Amniotic epithelial cell (primary cell): Measurements from ENCODE around the gene LIAS.
"Not testable (repeated sequence)": the region's sequence is repeated elsewhere in the genome, so short reads cannot be mapped to it uniquely, and the experiment has no call there.

Source experiments
- DNase-seq: peaks from one replicate; pipeline ENCODE4 v3.0.0-alpha.2; 2010; ENCODE audit warnings: low read depth

Gene LIAS

GRCh38 chr4:39497909-39498726, 39.3 kb downstream of the LIAS start:
- DNase-seq, result no peak

DNA sequence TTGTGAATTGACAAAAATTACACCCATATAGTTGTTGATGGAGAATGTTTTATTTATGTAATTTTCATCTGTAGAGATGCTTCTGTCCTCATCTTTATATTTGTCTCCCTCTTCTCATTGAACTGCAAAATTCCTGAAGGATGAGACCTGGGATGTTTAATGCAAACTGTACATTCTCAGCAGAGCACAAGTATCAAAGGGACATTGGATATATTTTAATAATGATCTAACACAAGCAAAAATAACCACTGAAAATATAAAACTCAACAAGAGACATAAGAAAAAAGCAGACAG, 39.8 kb downstream of the LIAS start:
- no peak for DNase-seq

DNA sequence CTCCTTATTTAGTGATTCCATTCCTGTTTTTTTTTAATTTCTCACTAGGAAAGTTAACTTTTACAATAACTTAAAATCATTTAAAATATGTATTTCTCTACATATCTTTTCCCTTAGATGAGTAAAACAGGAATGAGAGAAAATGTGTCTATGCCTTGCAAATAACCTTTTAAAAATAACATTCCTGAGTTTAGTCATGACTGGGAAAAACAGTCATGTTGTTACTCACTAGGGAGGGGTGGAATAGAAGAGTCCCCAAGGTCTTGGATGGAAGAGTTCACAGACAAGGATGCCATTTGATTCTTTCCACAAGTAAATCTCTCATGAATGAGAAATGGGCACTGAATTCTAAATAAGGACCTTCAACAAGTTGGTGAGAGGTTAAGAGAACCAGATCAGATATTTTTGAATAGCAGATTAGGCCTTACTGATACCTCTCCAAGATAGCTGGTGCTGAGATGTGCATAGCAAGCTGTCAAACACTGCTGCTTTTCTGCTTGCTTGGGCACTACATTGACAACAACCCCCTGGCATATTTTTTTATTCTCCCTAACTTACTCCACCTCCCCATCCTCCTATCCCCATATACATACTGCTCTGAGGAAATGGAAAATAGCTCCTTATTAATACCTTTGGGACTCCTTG, 43.3 kb downstream of the LIAS start:
- DNase-seq, result peak; percentile 71

GRCh38 chr4:39502664-39503035, 43.8 kb downstream of the LIAS start:
- not testable (repeated sequence) for DNase-seq

GRCh38 chr4:39504538-39504937, 45.7 kb downstream of the LIAS start:
- DNase-seq, result no peak

DNA sequence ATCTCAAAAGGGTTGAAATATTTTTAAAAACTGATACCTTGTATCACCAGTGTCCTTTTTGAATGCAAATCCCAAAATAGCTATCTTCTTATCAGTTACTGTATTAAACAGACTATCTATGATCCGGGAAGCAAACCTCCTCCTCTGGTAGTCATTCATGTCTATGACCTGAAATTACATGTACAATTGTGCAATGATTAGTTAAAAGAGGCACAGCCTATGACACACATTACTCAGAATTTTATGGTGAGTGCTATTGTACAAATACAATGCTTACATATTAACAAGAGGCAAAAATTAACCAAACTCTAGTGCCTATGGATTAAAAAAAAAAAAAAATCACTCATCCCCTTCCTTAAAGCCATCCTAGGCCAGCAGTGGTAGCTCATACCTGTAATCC, 46.7 kb downstream of the LIAS start:
- DNase-seq, result peak; percentile 47

- no peak for DNase-seq
These were observed 51.6 kb downstream of the LIAS start for GRCh38 chr4:39510348-39510929.

- DNase-seq, result not testable (repeated sequence)
These were observed 55.4 kb downstream of the LIAS start for GRCh38 chr4:39514266-39514665.

DNA sequence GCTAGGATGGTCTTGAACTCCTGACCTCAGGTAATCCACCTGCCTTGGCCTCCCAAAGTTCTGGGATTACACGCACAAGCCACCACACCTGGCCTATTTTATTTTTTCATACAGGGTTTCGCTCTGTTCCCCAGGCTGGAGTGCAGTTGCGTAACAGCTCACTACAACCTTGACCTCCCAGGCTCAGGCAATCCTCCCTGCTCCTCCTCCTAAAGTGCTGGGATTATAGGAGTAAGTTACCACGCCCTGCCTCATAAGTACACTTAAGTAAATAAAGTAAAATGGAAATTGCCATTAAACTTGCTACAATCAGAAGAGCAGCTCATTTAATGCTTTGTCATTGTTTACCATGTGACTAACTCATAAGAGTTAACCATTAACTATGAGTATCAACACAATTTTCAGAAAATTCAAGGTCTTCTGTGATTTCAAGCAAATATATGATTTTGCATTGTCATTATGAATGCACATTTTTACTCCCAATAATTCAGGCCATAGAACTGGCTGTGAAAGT, 56.1 kb downstream of the LIAS start:
- DNase-seq, result peak; percentile 37

- not testable (repeated sequence) for DNase-seq
These were observed 57.0 kb downstream of the LIAS start for GRCh38 chr4:39515669-39516401.

DNA sequence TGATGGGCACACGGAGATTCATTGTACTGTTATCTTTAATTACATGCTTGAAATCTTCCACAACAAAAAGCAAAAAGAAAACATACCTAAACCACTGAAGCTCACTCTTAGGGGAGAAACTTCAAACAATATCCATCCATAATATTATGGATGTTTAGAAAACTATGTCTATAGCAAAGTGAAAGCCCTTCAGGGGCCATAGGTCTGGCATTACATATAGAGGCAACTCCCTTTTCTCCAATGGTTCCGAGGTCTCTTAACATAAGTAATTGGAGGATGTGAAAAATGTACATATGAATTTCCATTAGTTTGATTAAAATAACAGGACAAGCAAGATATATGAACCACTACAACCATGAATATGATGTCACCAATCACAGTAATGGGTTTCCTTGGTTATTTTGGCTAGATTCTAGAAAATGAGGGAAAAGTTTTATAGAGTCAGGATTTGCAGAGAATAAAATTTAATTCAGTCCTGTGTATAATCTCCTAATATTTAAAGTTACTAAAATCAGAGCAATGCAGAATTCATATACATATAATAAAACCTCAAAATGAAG, 57.6 kb downstream of the LIAS start:
- no peak for DNase-seq

- DNase-seq, result no peak
These were observed 59.6 kb downstream of the LIAS start for GRCh38 chr4:39518484-39518883.

DNA sequence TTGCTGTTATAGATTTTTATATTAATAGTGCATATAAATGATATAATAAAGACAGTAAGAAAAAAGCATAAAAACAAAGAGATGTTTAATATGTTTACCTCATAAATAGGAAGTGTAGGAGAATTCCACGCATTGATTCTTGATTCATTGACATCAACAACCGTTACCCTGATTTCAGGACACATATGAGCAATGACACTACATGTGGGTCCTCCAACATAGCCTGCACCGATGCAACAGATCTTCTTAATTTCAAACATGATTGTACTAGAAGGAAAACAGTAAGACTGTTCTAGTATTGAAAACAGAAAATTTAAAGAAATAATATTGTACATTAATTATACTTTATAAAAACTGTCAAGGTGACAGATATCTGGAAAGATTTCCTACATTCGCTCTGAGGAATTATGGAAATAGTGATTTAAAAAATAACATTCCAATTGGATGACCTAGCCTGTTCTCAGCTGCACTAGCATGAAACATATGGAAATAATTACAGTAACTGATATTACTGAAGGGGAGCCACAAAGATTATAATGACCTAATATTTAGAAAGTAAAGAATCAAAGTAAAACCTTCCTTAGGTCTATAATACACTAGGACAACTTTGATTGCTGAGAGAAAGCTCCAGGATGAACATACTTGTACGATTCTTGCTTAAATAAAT, 62.5 kb downstream of the LIAS start:
- DNase-seq, result no peak

DNA sequence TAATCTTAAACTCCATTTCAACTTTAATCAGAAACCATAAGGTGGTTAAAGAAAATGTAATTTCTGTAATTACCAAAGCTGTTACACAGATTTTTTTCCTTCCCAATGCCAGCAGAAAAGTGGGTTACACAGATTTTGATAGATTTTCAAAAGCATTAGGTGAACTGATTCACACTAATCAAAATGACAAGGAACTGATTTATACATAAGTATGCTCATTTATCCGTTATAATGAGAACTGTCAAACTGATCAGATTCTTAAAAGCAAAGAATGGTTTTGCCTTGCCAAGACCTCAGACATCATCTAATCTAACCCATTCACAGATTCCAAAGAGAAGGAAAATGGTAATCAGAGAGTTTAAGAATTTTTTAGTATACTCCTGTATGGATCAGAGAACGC, 63.2 kb downstream of the LIAS start:
- no peak for DNase-seq

- no peak for DNase-seq
These were observed 65.5 kb downstream of the LIAS start for GRCh38 chr4:39524161-39524957.

DNA sequence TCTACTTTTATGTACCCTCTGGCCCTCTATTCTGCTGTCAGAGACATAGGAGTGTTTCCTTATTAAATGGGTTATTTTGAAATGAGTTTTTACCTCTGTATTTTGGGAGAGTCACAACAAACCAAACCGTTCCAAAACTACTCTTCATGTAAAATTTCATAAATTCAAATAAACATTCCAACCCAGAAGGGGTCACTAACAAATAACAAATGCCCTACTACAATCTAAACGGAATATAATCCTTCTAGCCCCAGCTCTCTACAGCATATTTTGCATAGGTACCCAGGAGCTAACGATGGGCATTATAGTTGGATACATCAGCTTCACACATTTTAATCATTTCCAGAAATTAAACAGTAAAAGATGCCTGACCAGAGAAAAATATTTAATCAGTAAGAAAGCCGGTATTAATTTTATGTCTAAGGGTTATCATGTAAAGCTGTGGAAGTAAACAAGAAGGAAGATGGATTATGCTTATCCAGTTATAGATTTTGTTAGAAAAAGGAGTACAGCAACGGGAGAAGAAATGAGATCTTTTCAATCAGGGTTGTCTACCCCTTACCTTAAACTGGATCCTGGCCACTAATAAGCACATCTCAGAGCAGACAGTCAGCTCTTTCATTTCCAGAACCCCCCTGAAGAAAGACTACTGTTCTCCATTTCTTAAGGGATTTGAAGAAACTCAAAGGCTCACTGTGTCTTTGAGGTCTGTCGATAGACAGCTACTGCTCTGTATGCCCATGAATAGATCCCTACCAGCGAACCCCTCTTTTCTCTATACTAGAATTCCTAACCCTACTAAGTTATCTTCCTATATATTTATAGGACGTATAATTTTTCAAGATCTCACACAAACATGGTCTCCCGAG, 67.2 kb downstream of the LIAS start:
- DNase-seq, result no peak

GRCh38 chr4:39526765-39527295, 68.0 kb downstream of the LIAS start:
- no peak for DNase-seq

- peak; percentile 99 for DNase-seq
These were observed 68.6 kb downstream of the LIAS start, which contains the start of gene UGDH for GRCh38 chr4:39527296-39528060. Gene UGDH (minus strand): TSS chr4:39527439. CDS start chr4:39521512, 5,927 bp downstream.

DNA sequence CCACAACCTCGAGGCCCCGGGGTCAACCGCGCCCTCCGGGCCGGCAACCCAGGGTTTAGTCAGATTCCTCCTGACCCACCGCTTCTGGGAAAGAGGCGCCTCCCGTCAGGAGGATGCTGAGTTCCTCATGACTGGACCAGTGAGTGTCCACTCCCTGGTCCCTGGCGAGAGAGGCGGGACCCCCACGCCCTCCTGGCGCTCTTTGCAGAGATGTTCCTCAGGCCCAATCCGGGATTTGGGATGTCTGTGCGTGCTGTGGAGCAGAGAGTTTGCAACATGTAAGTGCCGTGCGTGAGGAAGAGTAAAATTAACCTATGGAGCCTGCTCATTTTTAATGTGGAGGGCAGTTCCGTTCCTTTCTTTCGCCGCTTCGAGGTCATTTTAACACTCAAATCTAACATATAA, 69.2 kb downstream of the LIAS start:
- no peak for DNase-seq
